HG02588 (cell line): Measurements from ENCODE around the gene DHRS7.
"Not testable (repeated sequence)": the region's sequence is repeated elsewhere in the genome, so short reads cannot be mapped to it uniquely, and the experiment has no call there.

Experiments used
- ATAC-seq: cut with Tn5 transposase; IDR thresholded peaks from one replicate; pipeline ENCODE4 v1.9.1; 2021; ENCODE audit warnings: mild to moderate bottlenecking, moderate library complexity; ENCODE audit not compliant: unreplicated experiment

Gene DHRS7

DNA sequence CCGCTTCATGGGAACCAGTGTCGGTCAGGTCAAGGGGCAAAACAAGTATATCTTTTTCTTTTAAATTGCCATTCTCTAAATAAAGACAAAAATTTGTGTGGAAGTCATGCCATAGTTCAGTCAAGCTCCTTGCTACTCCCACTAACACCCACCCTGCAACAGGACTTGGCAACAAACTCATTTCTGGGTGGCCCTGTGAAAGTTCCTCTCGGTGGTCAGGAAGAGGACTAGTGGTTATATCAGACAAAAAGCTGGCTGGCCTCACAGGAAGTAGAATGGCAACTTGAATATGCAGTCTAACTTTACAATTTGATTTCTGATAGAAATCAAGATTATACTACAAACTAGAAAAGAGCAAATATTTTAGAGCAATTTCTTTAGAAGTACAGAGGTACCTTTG is 11.2 kb downstream of the DHRS7 start:
- no peak for ATAC-seq

DNA sequence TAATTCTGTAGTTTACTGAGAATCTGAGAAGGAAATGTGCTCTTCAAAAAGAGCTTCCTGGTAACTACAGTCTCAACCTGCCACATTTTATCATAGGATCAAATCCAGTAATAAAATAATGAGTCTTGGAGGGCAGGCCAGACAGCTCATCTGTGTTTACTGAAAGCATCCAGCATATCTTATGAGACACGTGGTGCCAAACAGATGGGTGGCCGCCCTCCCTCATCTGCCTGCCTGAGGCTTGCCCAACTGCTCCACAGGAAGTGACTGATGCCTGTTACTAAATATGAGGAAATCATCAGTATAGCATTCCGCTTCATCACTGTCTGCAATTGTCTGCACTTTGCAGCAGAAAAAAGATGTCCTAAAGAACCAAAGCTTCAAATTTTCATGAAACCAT is 13.5 kb downstream of the DHRS7 start:
- peak; percentile 78 for ATAC-seq

DNA sequence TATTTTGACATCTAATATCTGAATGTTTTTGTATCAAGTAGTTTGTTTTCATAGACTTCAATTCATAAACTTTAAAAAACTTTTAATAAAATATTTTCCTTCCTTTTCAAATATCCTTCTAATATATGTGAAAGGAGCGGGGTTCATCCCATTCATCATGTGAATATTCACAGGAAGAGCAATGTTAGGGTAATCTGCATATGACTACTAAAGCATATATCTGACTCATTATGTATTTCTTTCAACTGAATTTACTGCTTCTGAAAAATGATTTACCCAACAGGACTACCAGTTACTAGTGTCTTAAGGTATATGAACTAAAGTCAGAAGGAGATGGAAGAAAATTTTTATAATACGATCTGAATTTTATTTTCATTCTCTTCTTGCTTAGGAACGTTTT is 30.5 kb downstream of the DHRS7 start:
- no peak for ATAC-seq

DNA sequence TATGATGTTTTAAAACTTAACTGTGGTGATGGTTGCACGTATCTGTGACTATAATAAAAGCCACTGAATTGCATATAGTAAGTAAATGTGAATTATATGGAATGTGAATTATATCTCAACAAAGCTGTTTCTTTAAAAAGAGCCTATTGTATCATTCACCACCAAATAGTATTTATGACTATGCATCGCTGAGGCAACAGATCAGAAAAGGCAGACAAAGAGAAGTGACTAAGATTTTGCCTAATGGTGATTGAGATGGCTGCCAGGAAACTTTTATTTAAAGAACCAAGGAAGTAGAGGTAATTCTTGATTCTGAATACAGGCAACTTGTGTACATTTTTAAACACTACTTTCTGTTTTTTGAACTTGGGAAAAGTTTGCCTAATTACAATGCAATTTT is 31.7 kb downstream of the DHRS7 start:
- ATAC-seq = no peak

DNA sequence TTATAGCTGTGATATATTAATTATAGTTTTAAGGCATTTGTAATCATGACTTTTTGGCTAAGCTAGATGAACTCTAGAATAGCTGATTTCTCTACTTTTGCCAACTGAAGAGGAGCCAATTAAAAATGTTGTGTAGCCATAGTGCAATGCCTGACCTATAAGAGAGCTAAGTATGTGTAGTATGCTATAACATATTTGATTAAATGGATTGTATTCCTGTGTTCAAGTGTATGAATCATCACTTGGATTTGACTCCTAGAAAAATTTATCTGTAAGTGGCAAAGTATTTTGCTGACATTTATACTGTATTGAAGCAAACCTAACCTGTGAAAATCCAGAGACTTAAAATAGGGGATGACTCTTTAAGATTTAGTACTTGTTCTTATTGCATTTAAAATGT is 39.3 kb downstream of the DHRS7 start:
- no peak for ATAC-seq

DNA sequence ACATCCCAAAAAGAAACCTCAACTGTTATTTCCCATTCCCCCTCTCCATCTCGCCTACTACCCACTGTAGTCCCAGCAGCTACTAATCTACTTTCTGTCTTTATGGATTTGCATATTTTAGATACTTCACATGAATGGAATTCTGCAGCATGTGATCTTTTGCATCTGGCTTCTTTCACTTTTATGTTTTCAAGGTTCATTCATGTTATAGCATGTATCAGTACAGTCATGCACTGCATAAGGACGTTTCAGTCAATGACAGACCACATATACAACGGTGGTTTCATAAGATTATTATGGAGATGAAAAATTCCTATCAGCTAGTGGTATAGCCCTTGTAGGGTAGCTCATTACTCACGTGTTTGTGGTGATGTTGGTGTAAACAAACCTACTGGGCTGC is 49.0 kb downstream of the DHRS7 start:
- ATAC-seq = no peak

DNA sequence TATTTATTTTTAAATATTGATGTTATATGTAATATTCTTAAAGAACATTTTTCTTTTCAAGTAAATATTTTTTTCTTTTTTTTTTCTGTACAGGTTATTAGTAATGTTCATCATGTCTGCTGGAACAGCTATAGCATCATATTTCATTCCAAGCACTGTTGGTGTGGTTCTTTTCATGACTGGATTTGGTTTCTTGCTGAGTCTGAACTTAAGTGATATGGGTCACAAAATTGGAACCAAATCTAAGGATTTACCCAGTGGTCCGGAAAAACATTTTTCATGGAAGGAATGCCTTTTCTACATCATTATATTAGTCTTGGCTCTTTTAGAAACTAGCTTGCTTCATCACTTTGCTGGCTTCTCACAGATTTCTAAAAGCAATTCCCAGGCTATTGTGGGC is 50.3 kb downstream of the DHRS7 start:
- no peak for ATAC-seq

DNA sequence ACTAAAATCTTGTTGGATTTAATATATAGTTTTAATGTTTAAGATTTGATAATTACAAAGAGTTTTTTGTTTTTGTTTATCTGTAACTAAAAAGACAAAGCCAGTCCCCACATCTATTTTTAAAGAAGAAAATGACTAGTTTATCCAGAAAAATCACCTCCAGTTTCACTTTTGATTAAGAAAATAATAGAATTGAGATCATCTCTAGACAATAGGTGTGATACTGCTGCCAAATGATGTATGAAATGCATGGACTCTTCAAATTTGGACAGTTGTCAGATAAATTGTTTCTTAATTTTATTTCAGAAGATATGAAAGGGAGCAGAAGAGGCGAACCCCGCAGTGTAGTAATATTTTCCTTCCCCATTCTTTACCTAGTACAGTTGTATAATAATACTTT is 53.5 kb downstream of the DHRS7 start:
- no peak for ATAC-seq

DNA sequence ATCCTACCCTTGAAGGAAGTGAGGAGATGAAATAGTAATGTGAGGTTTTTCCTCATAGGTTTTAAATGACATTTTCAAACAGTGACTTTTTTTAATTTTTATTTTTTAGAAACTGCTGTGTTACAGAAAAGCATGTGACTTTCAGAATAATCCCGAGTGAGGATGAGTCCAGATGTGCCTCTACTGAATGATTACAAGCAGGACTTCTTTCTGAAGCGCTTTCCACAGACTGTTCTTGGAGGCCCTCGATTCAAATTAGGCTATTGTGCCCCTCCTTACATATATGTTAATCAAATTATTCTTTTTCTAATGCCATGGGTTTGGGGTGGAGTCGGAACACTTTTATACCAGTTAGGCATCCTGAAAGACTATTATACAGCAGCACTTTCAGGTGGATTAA is 57.7 kb downstream of the DHRS7 start:
- ATAC-seq = no peak

DNA sequence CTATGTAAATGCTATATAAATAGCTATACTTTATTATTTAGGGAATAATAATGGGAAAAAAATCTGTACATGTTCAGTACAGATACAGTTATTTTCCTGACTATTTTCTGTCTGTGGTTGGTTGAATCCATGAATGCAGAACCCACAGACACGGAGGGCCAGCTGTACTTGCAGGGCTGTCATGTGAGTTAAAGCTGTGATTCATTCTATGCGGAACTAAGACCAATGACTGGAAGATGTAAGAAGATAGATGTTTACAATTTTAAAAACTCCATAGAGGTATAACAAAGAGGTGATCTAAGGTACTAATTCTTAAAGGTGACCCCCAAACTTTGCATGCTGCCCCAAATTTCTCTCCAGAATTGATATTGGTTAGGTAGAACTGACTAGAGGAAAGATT is 58.9 kb downstream of the DHRS7 start:
- ATAC-seq = no peak

DNA sequence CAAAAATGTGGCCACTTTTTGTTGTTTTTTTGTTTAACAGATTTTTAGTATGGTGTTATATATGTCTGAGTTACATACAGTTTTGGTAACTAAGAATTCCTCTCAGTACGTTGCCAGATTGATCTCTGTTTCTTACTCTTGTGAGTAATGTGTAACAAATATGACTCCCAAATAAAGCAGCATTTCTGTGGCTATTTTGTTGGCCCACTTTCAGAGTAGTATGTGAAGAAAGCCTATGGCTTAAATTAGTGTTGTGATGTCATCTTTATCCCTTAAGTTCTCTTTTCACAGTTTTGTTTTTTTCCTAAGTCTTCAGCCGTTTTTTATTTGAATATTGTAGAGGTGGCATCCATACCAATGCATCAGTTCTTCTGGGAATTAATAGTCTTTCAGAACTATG is 62.8 kb downstream of the DHRS7 start:
- ATAC-seq = no peak

DNA sequence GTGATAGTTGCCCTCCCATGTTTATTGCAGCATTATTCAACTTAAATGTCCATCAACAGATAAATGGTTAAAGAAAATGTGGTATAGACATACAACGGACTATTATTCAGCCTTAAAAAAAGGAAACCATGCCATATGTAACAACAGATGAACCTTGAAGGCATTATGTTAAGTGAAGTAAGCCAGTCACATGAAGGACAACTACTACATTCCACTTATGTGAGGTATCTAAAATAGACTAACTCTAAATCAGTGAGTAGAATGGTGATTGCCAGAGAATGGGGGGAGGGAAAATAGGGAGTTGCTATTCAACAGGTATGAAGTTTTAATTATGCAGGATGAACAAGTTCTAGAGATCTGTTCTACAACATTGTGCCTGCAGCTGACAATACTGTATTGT is 63.4 kb downstream of the DHRS7 start:
- ATAC-seq = no peak

DNA sequence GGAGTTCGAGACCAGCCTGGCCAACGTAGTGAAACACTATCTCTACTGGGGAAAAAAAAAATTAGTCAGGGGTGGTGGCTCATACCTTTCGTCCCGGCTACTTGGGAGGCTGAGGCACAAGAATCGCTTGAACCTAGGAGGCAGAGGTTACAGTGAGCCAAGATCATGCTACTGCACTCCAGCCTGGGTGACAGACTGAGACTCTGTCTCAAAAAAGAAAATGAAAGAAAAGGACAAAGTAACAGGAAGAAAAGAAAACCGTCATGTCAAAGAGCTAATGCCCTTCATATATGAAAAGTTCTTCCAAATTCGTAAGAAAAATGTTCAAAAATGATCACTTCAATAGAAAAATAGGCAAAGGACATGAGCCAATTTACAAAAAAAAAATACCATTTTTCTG is 65.3 kb downstream of the DHRS7 start:
- not testable (repeated sequence) for ATAC-seq

DNA sequence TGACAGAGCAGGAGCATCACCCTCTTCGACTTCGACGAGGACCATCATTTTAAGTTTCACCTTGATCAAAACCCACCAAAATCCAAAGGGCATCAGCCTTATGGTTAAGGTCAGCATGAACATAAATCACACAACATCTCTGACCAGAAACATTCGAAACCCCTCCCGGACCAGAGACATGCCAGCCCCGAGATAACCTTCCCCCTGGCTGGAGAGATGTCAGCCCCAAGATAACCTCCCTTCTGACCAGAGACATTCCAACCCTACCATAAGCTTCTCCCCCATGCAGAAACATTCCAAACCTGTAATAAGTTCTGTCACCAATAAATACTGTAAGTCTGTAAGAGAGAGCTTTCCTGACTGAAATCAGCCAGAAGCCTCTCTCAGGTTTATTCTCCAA is 67.2 kb downstream of the DHRS7 start:
- no peak for ATAC-seq

DNA sequence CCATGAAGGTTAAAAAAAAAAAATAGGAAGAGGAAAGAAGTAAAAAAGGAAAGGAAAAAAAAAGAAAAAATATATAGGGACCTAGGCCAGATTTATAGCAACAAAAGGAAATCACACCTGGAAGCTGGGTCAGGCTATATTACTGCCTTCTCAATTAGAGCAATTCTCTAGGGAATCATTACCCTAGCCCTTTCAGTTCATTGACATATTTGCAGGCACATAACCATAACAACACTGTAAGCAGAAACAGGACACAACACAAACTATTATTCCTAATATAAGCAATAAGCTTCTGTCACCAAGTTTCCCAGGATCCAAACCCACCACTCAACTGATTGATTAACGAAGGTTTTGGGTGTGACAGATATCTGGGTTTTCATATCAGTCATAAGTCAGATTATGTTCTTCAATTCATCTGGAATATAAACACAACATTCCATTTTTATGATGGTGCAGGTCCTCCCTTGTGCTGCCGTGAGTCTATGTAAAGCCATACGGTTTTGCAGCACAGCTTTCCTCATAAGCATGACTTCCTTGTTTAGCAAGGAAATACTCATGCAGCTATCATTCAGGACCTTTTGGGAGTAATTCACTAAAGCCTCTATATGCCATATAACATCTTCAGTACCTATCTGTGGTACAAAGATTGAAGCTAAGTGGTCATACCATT is 69.3 kb downstream of the DHRS7 start:
- ATAC-seq = no peak

DNA sequence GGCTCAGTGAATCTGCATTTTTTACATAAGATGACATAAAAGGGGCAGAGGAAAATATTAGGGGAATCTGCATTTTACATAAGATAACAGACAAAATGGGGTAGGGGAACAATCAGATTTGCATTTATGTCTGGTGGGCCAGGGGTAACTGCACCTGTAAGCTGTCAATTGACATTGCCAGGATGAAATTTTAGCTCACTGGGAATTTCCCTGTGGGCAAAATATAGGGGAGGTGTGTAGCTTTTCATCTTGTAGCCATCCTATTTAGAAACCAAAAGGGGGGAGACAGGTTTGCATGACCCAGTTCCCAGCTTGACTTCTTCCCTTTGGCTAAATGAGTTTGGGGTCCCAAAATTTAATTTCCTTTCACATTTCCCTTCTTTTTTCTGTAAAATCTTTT is 70.0 kb downstream of the DHRS7 start:
- no peak for ATAC-seq

DNA sequence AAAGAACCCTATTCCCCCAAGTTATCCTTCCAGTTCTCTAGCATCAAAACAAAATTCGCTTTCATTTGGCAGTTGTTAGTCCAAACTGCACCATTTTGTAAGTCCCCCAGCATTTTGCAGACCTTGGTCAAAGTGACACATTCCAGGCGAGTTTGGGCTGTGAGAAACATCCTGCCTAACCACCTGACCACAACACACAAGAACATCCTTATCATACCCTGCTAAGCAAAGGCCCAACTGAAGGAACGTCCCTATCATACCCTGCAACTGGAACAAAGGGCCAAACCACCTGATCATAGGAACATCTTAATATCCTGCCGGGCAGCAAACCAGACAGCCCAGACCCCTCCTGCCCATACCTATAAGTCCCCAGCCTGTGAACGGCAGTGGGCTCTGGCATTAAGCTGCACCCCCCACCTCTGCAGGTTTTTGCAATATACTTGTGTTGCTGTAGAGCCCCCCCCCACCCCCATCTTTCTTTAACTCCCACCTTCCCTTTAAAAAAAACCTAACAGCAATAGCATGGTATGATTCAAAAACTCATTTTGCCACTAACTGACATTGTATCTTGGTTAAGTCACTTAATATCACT is 70.8 kb downstream of the DHRS7 start:
- no peak for ATAC-seq
